HEK293 (cell line): ENCODE results near the gene SLC44A1.

Experiments used
- CTCF ChIA-PET: fragments of 350-600 bp; formaldehyde crosslinking; extraction: SDS; loops from one replicate; lab custom pipeline; 2021; ENCODE audit warnings: antibody characterized with exemption; lab: Yijun Ruan, JAX
- POLR2A ChIA-PET: fragments of 300-600 bp; formaldehyde crosslinking; extraction: SDS; loops from one replicate; lab custom pipeline; 2020; ENCODE audit warnings: antibody characterized with exemption, inconsistent platforms; lab: Yijun Ruan, JAX
- H3K27ac ChIP-seq: fragments of 200-500 bp; sonication (Bioruptor generic); 2 replicates; pipeline ENCODE4 v1.5.1; 2014; ENCODE audit warnings: low read depth, low read length, control low read depth, inconsistent platforms; ENCODE audit errors: extremely low read depth
- H3K36me3 ChIP-seq, 2 experiments: fragments of 200-500 bp in 1 of 2; sonication (Bioruptor generic) in 1 of 2; 1 replicate in 1 of 2; 2 replicates in 1 of 2; pipeline ENCODE4 v1.5.1; 2014 to 2017; ENCODE audit warnings: inconsistent platforms in 2 of 2, low read length in 2 of 2; ENCODE audit not compliant: control insufficient read depth in 2 of 2, insufficient read depth in 1 of 2
- H3K4me1 ChIP-seq: fragments of 200-500 bp; sonication (Bioruptor generic); 2 replicates; pipeline ENCODE4 v1.5.1; 2014; ENCODE audit warnings: mild to moderate bottlenecking, low read length, inconsistent platforms; ENCODE audit not compliant: control insufficient read depth, insufficient read depth
- H3K4me3 ChIP-seq: 2 replicates; pipeline ENCODE4 v1.5.1; 2011; ENCODE audit warnings: low read depth, mild to moderate bottlenecking, control low read depth, low read length, moderate library complexity
- H3K9me3 ChIP-seq: fragments of 200-500 bp; sonication (Bioruptor generic); 2 replicates; pipeline ENCODE4 v1.5.1; 2014; ENCODE audit warnings: low read depth, low read length, inconsistent platforms; ENCODE audit not compliant: control insufficient read depth, insufficient read depth
- AEBP2 ChIP-seq: fragments of 450-650 bp; formaldehyde crosslinking; IDR thresholded peaks from 2 replicates; pipeline ENCODE4 v1.5.1; 2016; ENCODE audit warnings: missing biosample characterization, missing genetic modification characterization, borderline replicate concordance
- GLIS1 ChIP-seq: fragments of 450-650 bp; formaldehyde crosslinking; IDR thresholded peaks from 2 replicates; pipeline ENCODE4 v1.5.1; 2016; ENCODE audit warnings: missing biosample characterization, missing genetic modification characterization
- OSR2 ChIP-seq: fragments of 450-650 bp; formaldehyde crosslinking; IDR thresholded peaks from 2 replicates; pipeline ENCODE4 v1.5.1; 2016; ENCODE audit warnings: missing biosample characterization, missing genetic modification characterization
- RBAK ChIP-seq: fragments of 450-650 bp; formaldehyde crosslinking; IDR thresholded peaks from 2 replicates; pipeline ENCODE4 v1.5.1; 2016; ENCODE audit warnings: missing biosample characterization, missing genetic modification characterization
- SALL2 ChIP-seq: fragments of 450-650 bp; formaldehyde crosslinking; IDR thresholded peaks from 2 replicates; pipeline ENCODE4 v1.5.0; 2017; ENCODE audit warnings: missing biosample characterization, mild to moderate bottlenecking, missing genetic modification characterization, borderline replicate concordance
- ZBTB48 ChIP-seq: fragments of 450-650 bp; formaldehyde crosslinking; IDR thresholded peaks from 2 replicates; pipeline ENCODE4 v1.5.1; 2016; ENCODE audit warnings: missing biosample characterization, missing genetic modification characterization
- ZNF121 ChIP-seq: fragments of 450-650 bp; formaldehyde crosslinking; IDR thresholded peaks from 2 replicates; pipeline ENCODE4 v1.5.1; 2016; ENCODE audit warnings: missing biosample characterization, missing genetic modification characterization
- ZNF155 ChIP-seq: fragments of 450-650 bp; formaldehyde crosslinking; IDR thresholded peaks from 2 replicates; pipeline ENCODE4 v1.5.1; 2016; ENCODE audit warnings: missing biosample characterization, missing genetic modification characterization
- ZNF211 ChIP-seq: fragments of 450-650 bp; formaldehyde crosslinking; IDR thresholded peaks from 2 replicates; pipeline ENCODE4 v1.5.1; 2016; ENCODE audit warnings: low read depth, missing biosample characterization, missing genetic modification characterization
- ZNF214 ChIP-seq: fragments of 450-650 bp; formaldehyde crosslinking; IDR thresholded peaks from 2 replicates; pipeline ENCODE4 v1.5.1; 2017; ENCODE audit warnings: missing biosample characterization, mild to moderate bottlenecking, missing genetic modification characterization, borderline replicate concordance
- ZNF223 ChIP-seq: fragments of 450-650 bp; formaldehyde crosslinking; IDR thresholded peaks from 2 replicates; pipeline ENCODE4 v1.5.1; 2016; ENCODE audit warnings: missing biosample characterization, missing genetic modification characterization
- ZNF292 ChIP-seq: fragments of 450-650 bp; formaldehyde crosslinking; IDR thresholded peaks from 2 replicates; pipeline ENCODE4 v1.5.1; 2016; ENCODE audit warnings: low read depth, missing biosample characterization, missing genetic modification characterization, borderline replicate concordance
- ZNF324 ChIP-seq: fragments of 450-650 bp; formaldehyde crosslinking; IDR thresholded peaks from 2 replicates; pipeline ENCODE4 v1.5.1; 2016; ENCODE audit warnings: missing biosample characterization, missing genetic modification characterization
- ZNF335 ChIP-seq: fragments of 450-650 bp; formaldehyde crosslinking; conservative IDR thresholded peaks from 2 replicates; pipeline ENCODE4 v1.5.1; 2016; ENCODE audit warnings: missing biosample characterization, missing genetic modification characterization
- ZNF350 ChIP-seq: fragments of 450-650 bp; formaldehyde crosslinking; IDR thresholded peaks from 2 replicates; pipeline ENCODE4 v1.5.0; 2017; ENCODE audit warnings: missing biosample characterization, mild to moderate bottlenecking, missing genetic modification characterization
- ZNF37A ChIP-seq: fragments of 450-650 bp; IDR thresholded peaks from 2 replicates; pipeline ENCODE4 v1.5.1; 2018; ENCODE audit warnings: missing biosample characterization, missing genetic modification characterization
- ZNF529 ChIP-seq: fragments of 450-650 bp; formaldehyde crosslinking; IDR thresholded peaks from 2 replicates; pipeline ENCODE4 v1.5.1; 2017; ENCODE audit warnings: missing genetic modification characterization, missing biosample characterization; ENCODE audit not compliant: insufficient replicate concordance
- ZNF544 ChIP-seq: fragments of 450-650 bp; formaldehyde crosslinking; IDR thresholded peaks from 2 replicates; pipeline ENCODE4 v1.5.0; 2017; ENCODE audit warnings: missing biosample characterization, missing genetic modification characterization
- ZNF571 ChIP-seq: fragments of 450-650 bp; formaldehyde crosslinking; IDR thresholded peaks from 2 replicates; pipeline ENCODE4 v1.5.0; 2017; ENCODE audit warnings: missing biosample characterization, missing genetic modification characterization
- ZNF629 ChIP-seq: fragments of 450-650 bp; formaldehyde crosslinking; IDR thresholded peaks from 2 replicates; pipeline ENCODE4 v1.5.1; 2017; ENCODE audit warnings: missing biosample characterization, missing genetic modification characterization
- ZNF768 ChIP-seq: fragments of 450-650 bp; formaldehyde crosslinking; IDR thresholded peaks from 2 replicates; pipeline ENCODE4 v1.5.1; 2018; ENCODE audit warnings: missing biosample characterization, mild to moderate bottlenecking, missing genetic modification characterization
- ZNF776 ChIP-seq: fragments of 450-650 bp; formaldehyde crosslinking; IDR thresholded peaks from 2 replicates; pipeline ENCODE4 v1.5.0; 2017; ENCODE audit warnings: missing biosample characterization, missing genetic modification characterization, borderline replicate concordance
- ZSCAN5A ChIP-seq: fragments of 450-650 bp; formaldehyde crosslinking; IDR thresholded peaks from 2 replicates; pipeline ENCODE4 v1.5.1; 2016; ENCODE audit warnings: missing biosample characterization, missing genetic modification characterization
- TF ChIP-seq, protein P1 (sequence below): fragments of 450-650 bp; formaldehyde crosslinking; IDR thresholded peaks from 2 replicates; pipeline ENCODE4 v1.5.1; 2016; ENCODE audit warnings: missing biosample characterization, missing genetic modification characterization
- TF ChIP-seq, protein P2 (sequence below): fragments of 450-650 bp; formaldehyde crosslinking; IDR thresholded peaks from 2 replicates; pipeline ENCODE4 v1.5.1; 2017; ENCODE audit warnings: missing biosample characterization, missing genetic modification characterization
- TF ChIP-seq, protein P3 (sequence below): fragments of 450-650 bp; formaldehyde crosslinking; IDR thresholded peaks from 2 replicates; pipeline ENCODE4 v1.5.1; 2016; ENCODE audit warnings: missing biosample characterization, missing genetic modification characterization

The SLC44A1 gene

DNA sequence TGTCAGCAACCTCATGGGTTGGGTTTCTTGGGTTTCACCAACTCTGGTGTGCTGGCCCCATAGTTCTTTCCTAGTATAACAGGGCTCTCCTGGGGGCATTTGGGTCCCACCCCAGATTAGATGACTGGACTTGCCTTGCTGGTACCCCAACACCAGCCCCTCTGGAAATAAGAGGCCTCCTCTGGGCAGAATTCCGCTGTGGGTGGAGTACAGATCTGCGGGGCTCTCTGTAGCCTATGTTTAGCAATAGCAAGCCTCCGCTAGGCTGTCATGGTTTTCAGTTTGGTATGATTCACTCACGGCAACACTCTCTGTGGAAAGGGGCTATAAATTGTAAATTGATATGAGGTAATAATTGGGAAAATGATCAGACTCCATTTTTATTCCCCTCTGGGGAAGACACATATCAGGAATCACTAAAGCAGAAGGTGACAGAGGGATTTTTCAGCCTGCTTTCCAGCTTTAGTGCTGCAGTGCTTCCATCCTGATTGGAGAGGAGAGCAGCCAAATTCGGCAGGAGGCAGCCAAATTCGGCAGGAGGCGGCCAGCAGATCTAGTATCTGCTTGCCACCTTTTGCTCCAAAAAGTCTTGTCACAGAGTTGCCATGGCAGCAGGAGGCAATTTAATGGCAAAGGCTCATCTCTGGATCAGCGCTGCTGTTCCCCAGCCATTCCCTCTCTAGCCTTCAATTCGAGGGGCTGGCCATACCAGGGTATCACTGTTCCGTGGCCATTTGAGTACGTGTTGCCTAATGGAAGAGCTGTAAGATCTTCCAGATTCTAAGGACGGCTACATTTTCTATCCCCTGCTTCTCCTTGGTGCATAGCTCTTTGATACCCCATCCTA lies 84.6 kb downstream of the SLC44A1 start:
- no peaks in the 10 kb centered on the region for H3K36me3 ChIP-seq
- no peak overlapping the region for H3K27ac ChIP-seq
- ChIA-PET CTCF (no interaction called here), POLR2A (no interaction called here)
- H3K4me3 ChIP-seq, result no peak overlapping the region
- H3K9me3 ChIP-seq, result no peaks in the 10 kb centered on the region
- H3K4me1 ChIP-seq, result no peaks in the 10 kb centered on the region
- TF ChIP-seq ZNF544 (tag by site-specific recombination) (no peak), ZNF571 (no peak), ZNF529 (tag by site-specific recombination) (no peak), RBAK (tag by site-specific recombination) (no peak), ZNF776 (tag by site-specific recombination) (no peak), ZNF324 (tag by site-specific recombination) (no peak)
- TF ChIP-seq, protein P1, sequence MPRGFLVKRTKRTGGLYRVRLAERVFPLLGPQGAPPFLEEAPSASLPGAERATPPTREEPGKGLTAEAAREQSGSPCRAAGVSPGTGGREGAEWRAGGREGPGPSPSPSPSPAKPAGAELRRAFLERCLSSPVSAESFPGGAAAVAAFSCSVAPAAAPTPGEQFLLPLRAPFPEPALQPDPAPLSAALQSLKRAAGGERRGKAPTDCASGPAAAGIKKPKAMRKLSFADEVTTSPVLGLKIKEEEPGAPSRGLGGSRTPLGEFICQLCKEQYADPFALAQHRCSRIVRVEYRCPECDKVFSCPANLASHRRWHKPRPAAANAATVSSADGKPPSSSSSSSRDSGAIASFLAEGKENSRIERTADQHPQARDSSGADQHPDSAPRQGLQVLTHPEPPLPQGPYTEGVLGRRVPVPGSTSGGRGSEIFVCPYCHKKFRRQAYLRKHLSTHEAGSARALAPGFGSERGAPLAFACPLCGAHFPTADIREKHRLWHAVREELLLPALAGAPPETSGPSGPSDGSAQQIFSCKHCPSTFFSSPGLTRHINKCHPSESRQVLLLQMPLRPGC (tag by site-specific recombination), result no peak
- TF ChIP-seq, protein P2, sequence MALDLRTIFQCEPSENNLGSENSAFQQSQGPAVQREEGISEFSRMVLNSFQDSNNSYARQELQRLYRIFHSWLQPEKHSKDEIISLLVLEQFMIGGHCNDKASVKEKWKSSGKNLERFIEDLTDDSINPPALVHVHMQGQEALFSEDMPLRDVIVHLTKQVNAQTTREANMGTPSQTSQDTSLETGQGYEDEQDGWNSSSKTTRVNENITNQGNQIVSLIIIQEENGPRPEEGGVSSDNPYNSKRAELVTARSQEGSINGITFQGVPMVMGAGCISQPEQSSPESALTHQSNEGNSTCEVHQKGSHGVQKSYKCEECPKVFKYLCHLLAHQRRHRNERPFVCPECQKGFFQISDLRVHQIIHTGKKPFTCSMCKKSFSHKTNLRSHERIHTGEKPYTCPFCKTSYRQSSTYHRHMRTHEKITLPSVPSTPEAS (tag by site-specific recombination), result no peak

DNA sequence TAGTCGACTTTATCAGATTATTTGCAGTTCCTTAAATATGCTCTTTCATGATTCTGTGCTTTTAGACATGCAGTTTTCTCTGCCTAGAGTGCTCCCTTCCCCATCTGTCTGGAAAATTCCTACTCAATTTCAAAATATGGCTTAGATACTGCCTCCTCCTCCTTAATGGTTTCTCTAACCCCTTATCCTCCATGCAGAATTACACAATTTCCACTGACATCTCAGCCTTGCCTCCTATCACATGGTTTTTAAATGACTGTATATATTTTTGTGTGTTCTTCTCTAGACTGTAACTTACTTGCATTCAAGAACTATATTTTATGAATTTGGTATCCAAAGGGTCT lies 85.2 kb downstream of the SLC44A1 start:
- Histone ChIP-seq H3K4me1 (no peaks in the 10 kb centered on the region), H3K9me3 (no peaks in the 10 kb centered on the region), H3K36me3 (no peaks in the 10 kb centered on the region), H3K27ac (no peak overlapping the region), H3K4me3 (no peak overlapping the region)
- ChIA-PET CTCF (no interaction called here), POLR2A (no interaction called here)
- TF ChIP-seq ZNF768 (tag by site-specific recombination) (no peak), ZNF629 (no peak), ZNF121 (no peak), ZNF37A (tag by site-specific recombination) (no peak), GLIS1 (no peak), ZBTB48 (tag by site-specific recombination) (no peak), ZSCAN5A (no peak), ZNF292 (tag by site-specific recombination) (no peak), ZNF350 (tag by site-specific recombination) (no peak), AEBP2 (tag by site-specific recombination) (no peak), ZNF214 (tag by site-specific recombination) (no peak), SALL2 (no peak), ZNF155 (tag by site-specific recombination) (no peak), ZNF211 (tag by site-specific recombination) (no peak), ZNF335 (tag by site-specific recombination) (no peak), OSR2 (tag by site-specific recombination) (no peak), ZNF223 (no peak)
- TF ChIP-seq, protein P3, sequence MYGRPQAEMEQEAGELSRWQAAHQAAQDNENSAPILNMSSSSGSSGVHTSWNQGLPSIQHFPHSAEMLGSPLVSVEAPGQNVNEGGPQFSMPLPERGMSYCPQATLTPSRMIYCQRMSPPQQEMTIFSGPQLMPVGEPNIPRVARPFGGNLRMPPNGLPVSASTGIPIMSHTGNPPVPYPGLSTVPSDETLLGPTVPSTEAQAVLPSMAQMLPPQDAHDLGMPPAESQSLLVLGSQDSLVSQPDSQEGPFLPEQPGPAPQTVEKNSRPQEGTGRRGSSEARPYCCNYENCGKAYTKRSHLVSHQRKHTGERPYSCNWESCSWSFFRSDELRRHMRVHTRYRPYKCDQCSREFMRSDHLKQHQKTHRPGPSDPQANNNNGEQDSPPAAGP (tag by site-specific recombination), result no peak
